Tibial nerve (tissue), 4 donors: Measurements from ENCODE around the gene LRRC25. TPM values are rescaled to one million over a fixed set of nuclear protein-coding genes. Genes with fewer than 3 reads are reported as not detected.
"Not testable (repeated sequence)": the region's sequence is repeated elsewhere in the genome, so short reads cannot be mapped to it uniquely, and the experiment has no call there.

Source experiments
- DNase-seq, 2 donors: peaks; one replicate each; pipeline ENCODE4 v3.0.0-alpha.2; 2019; ENCODE audit warnings: low spot score in 2 of 2
- H3K27ac ChIP-seq, 4 donors: fragments of 200-600 bp; sonication (generic) in 3 of 4; one replicate each; pipeline ENCODE4 v1.5.1; 2017 to 2019; ENCODE audit warnings: mild to moderate bottlenecking in 1 of 4
- H3K27me3 ChIP-seq, 2 donors: fragments of 200-600 bp; sonication (generic) in 1 of 2; one replicate each; pipeline versions ENCODE4 v1.5.1 to v1.6.0; 2017 to 2019
- H3K36me3 ChIP-seq, 3 donors: fragments of 200-600 bp; sonication (generic); one replicate each; pipeline ENCODE4 v1.5.1; 2018 to 2019
- H3K4me1 ChIP-seq, 4 donors: fragments of 200-600 bp; sonication (generic) in 3 of 4; one replicate each; pipeline ENCODE4 v1.5.1; 2017 to 2019
- H3K4me3 ChIP-seq, 4 donors: fragments of 200-600 bp; sonication (generic) in 3 of 4; one replicate each; pipeline ENCODE4 v1.5.1; 2017 to 2019; ENCODE audit warnings: mild to moderate bottlenecking in 1 of 4, moderate library complexity in 1 of 4
- H3K9me3 ChIP-seq, 4 donors: fragments of 200-600 bp; sonication (generic) in 3 of 4; one replicate each; pipeline ENCODE4 v1.5.1; 2017 to 2019
- CTCF ChIP-seq, 5 experiments: fragments of 200-600 bp in 3 of 5; fragments of 450-650 bp in 2 of 5; sonication (generic) in 3 of 5; IDR thresholded peaks; one replicate each; pipeline ENCODE4 v1.5.1; 2016 to 2019; ENCODE audit warnings: antibody characterized with exemption in 5 of 5, mild to moderate bottlenecking in 3 of 5, moderate library complexity in 2 of 5
- EP300 ChIP-seq, 2 donors: sonication (generic); formaldehyde crosslinking; IDR thresholded peaks; one replicate each; pipeline ENCODE4 v1.6.1; 2017; ENCODE audit warnings: antibody characterized with exemption in 2 of 2, mild to moderate bottlenecking in 1 of 2
- POLR2A ChIP-seq, 2 donors: fragments of 450-650 bp; IDR thresholded peaks; one replicate each; pipeline ENCODE4 v1.6.1; 2017; ENCODE audit warnings: antibody characterized with exemption in 2 of 2, mild to moderate bottlenecking in 2 of 2, moderate library complexity in 2 of 2
- WGBS, 2 donors: methylation state at CpG; one replicate each; pipeline ENCODE4 v1.1.5; 2018; 5-methylcytosine and 5-hydroxymethylcytosine counted together
- total RNA-seq, 4 donors: library from RNA; depleted of rRNA; stranded (reverse); fragments of >200 nt; gene quantifications; one replicate each; pipeline ENCODE4 v1.1.0, GENCODE V29; 2016

LRRC25 gene
- total RNA-seq, 4 donors from 2014 or later = 9.0 to 13.8 (median 9.8) TPM

GRCh38 chr19:18368504-18369222, 28.8 kb downstream of the LRRC25 start:
- 54 to 79% methylated on average over 14 to 15 of the region's 15 CpGs for WGBS, 2 donors

GRCh38 chr19:18366021-18366435, 31.4 kb downstream of the LRRC25 start:
- H3K4me3 ChIP-seq = no peak overlapping the region
- H3K27ac ChIP-seq = peak overlapping the region in 2 of 4 donors; percentile 84 to 89
- TF ChIP-seq POLR2A (IDR thresholded peaks at IDR 0.05) (no peak), CTCF (IDR thresholded peaks at IDR 0.05) (no peak), EP300 (IDR thresholded peaks at IDR 0.05) (no peak)
- no peaks in the 10 kb centered on the region for H3K27me3 ChIP-seq
- peaks cover 0 to 22% (median 15%) of the 10 kb centered on the region in 4 donors for H3K4me1 ChIP-seq
- no peaks in the 10 kb centered on the region for H3K9me3 ChIP-seq
- DNase-seq = no peak
- 94 to 95% methylated on average over 2 of the region's 2 CpGs for WGBS, 2 donors
- H3K36me3 ChIP-seq = peaks cover 0 to 34% (median 0%) of the 10 kb centered on the region in 3 donors

More at GRCh38 chr19:18368504-18369222, 28.8 kb downstream of the LRRC25 start:
- no peak overlapping the region for H3K4me3 ChIP-seq
- peaks cover 0 to 27% (median 18%) of the 10 kb centered on the region in 4 donors for H3K4me1 ChIP-seq
- H3K36me3 ChIP-seq = peaks cover 0 to 8% (median 0%) of the 10 kb centered on the region in 3 donors
- DNase-seq = no peak
- H3K27ac ChIP-seq = no peak overlapping the region
- H3K9me3 ChIP-seq = no peaks in the 10 kb centered on the region
- TF ChIP-seq EP300 (IDR thresholded peaks at IDR 0.05) = no peak
- TF ChIP-seq CTCF (IDR thresholded peaks at IDR 0.05) = no peak
- TF ChIP-seq POLR2A (IDR thresholded peaks at IDR 0.05) = no peak
- no peaks in the 10 kb centered on the region for H3K27me3 ChIP-seq

- Histone ChIP-seq H3K27ac (peak overlapping the region; percentile 41 to 89 (median 83)), H3K27me3 (no peaks in the 10 kb centered on the region), H3K36me3 (peaks cover 0 to 44% (median 0%) of the 10 kb centered on the region in 3 donors), H3K9me3 (no peaks in the 10 kb centered on the region), H3K4me3 (peak overlapping the region in 1 of 4 donors; percentile 22), H3K4me1 (peaks cover 0 to 22% (median 15%) of the 10 kb centered on the region in 4 donors)
- peak in 1 of 2 donors; percentile 75 for DNase-seq
- TF ChIP-seq EP300 (IDR thresholded peaks at IDR 0.05) (peak; percentile 72 to 78), CTCF (IDR thresholded peaks at IDR 0.05) (no peak), POLR2A (IDR thresholded peaks at IDR 0.05) (no peak)
- 2 to 18% methylated on average over 15 of the region's 15 CpGs for whole genome bisulfite sequencing, 2 donors
Measured at GRCh38 chr19:18364826-18365528, 32.4 kb downstream of the LRRC25 start.

DNA sequence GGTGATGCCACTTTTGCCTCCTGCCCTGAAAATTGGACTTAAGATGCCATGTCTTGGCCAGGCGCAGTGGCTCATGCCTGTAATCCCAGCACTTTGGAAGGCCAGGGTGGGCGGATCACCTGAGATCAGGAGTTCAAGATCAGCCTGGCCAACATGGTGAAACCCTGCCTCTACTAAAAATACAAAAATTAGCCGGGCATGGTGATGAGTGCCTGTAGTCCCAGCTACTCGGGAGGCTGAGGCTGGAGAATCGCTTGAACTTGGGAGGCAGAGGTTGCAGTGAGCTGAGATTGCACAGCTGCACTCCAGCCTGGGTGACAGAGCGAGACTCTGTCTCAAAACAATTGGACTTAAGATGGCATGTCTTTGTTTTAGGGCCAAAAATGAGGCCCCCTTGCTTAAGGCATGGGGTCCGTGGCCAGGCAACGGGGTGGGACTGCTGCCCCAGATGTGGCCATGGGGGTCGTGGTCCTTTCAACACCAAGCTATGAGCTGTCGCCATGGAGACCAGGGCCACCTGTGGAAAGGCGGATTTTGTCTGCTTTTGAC, 33.1 kb downstream of the LRRC25 start:
- H3K4me1 ChIP-seq = peaks cover 0 to 22% (median 15%) of the 10 kb centered on the region in 4 donors
- H3K36me3 ChIP-seq = peaks cover 0 to 48% (median 0%) of the 10 kb centered on the region in 3 donors
- H3K27ac ChIP-seq = peak overlapping the region; percentile 41 to 89 (median 83)
- not testable (repeated sequence) for DNase-seq, H3K9me3 ChIP-seq, H3K27me3 ChIP-seq
- WGBS, 2 donors = 34 to 44% methylated on average over 11 of the region's 11 CpGs
- H3K4me3 ChIP-seq = peak overlapping the region in 1 of 4 donors; percentile 22

- peak overlapping the region in 2 of 4 donors; percentile 84 to 89 for H3K27ac ChIP-seq
- no peaks in the 10 kb centered on the region for H3K27me3 ChIP-seq
- TF ChIP-seq CTCF (IDR thresholded peaks at IDR 0.05) = no peak
- no peak for TF ChIP-seq POLR2A (IDR thresholded peaks at IDR 0.05)
- TF ChIP-seq EP300 (IDR thresholded peaks at IDR 0.05) = no peak
- DNase-seq = no peak
- WGBS, 2 donors = 66 to 72% methylated on average over 6 of the region's 6 CpGs
- peaks cover 0 to 50% (median 0%) of the 10 kb centered on the region in 3 donors for H3K36me3 ChIP-seq
- no peaks in the 10 kb centered on the region for H3K9me3 ChIP-seq
- H3K4me1 ChIP-seq = peaks cover 0 to 22% (median 15%) of the 10 kb centered on the region in 4 donors
- H3K4me3 ChIP-seq = no peak overlapping the region
Measured at GRCh38 chr19:18363787-18364186, 33.6 kb downstream of the LRRC25 start.
